IMR-90 (cell line): ENCODE data around the gene MTMR2. TPM values are rescaled to one million over a fixed set of nuclear protein-coding genes. Genes with fewer than 3 reads are reported as not detected.

ENCODE experiments used
- ATAC-seq: fragments of 200-7000 bp; cut with Tn5 transposase; 2 replicates; pipeline ENCODE4 v1.9.1; 2020; ENCODE audit warnings: low read depth, mild to moderate bottlenecking, moderate library complexity
- BruUV-seq: library from RNA; stranded (reverse); fragments of 400-500 nt; replicated peaks from 2 replicates; lab custom pipeline; 2021; lab: Mats Ljungman, UMichigan
- CTCF ChIA-PET: fragments of 300-600 bp; formaldehyde crosslinking; extraction: SDS; loops from one replicate; lab custom pipeline; 2021; ENCODE audit warnings: antibody characterized with exemption; lab: Yijun Ruan, JAX
- POLR2A ChIA-PET: fragments of 300-600 bp; sonication (Branson Sonifier 250); formaldehyde crosslinking; loops from one replicate; lab custom pipeline; 2022; ENCODE audit warnings: antibody characterized with exemption; ENCODE audit not compliant: unreplicated experiment; lab: Charles Lee
- DNase-seq: peaks from one replicate; pipeline ENCODE4 v3.0.0; 2013
- H2AFZ ChIP-seq: replicated peaks from 2 replicates; pipeline ENCODE3; 2013; ENCODE audit warnings: low read length, mild to moderate bottlenecking; ENCODE audit not compliant: poor library complexity
- H2AK5ac ChIP-seq: 2 replicates; pipeline ENCODE4 v1.6.1; 2013; ENCODE audit warnings: low read depth, low read length, inconsistent platforms
- H2AK9ac ChIP-seq: replicated peaks from 2 replicates; pipeline ENCODE3; 2013; ENCODE audit warnings: mild to moderate bottlenecking, low read depth, low read length, moderate library complexity; ENCODE audit not compliant: poor library complexity
- H2BK120ac ChIP-seq: 2 replicates; pipeline ENCODE4 v1.6.1; 2013; ENCODE audit warnings: low read depth, low read length, inconsistent platforms
- H2BK15ac ChIP-seq: 3 replicates; pipeline ENCODE4 v1.6.1; 2013; ENCODE audit warnings: low read depth, low read length, inconsistent platforms
- H2BK20ac ChIP-seq: 2 replicates; pipeline ENCODE4 v1.6.1; 2013; ENCODE audit warnings: low read depth, mild to moderate bottlenecking, inconsistent platforms, low read length, moderate library complexity
- H2BK5ac ChIP-seq: 2 replicates; pipeline ENCODE4 v1.6.1; 2013; ENCODE audit warnings: mild to moderate bottlenecking, low read depth, low read length, inconsistent platforms; ENCODE audit not compliant: poor library complexity, severe bottlenecking
- H3K14ac ChIP-seq: replicated peaks from 2 replicates; pipeline ENCODE4 v1.6.1; 2013; ENCODE audit warnings: low read depth, low read length, inconsistent platforms
- H3K18ac ChIP-seq: 2 replicates; pipeline ENCODE4 v1.6.1; 2013; ENCODE audit warnings: low read depth, low read length, control low read depth
- H3K23ac ChIP-seq: 2 replicates; pipeline ENCODE4 v1.6.1; 2013; ENCODE audit warnings: low read depth, low read length, inconsistent platforms
- H3K27ac ChIP-seq: 2 replicates; pipeline ENCODE4 v1.5.1; 2013; ENCODE audit warnings: mild to moderate bottlenecking, control low read depth, low read length; ENCODE audit not compliant: insufficient read depth
- H3K27me3 ChIP-seq: 2 replicates; pipeline ENCODE4 v1.6.1; 2013; ENCODE audit warnings: low read length; ENCODE audit not compliant: control insufficient read depth, insufficient read depth
- H3K36me3 ChIP-seq: 2 replicates; pipeline ENCODE4 v1.6.1; 2013; ENCODE audit warnings: low read length, mixed read lengths; ENCODE audit not compliant: control insufficient read depth, insufficient read depth
- H3K4ac ChIP-seq: 2 replicates; pipeline ENCODE4 v1.6.1; 2013; ENCODE audit warnings: low read depth, low read length, inconsistent platforms
- H3K4me1 ChIP-seq: 2 replicates; pipeline ENCODE4 v1.6.1; 2013; ENCODE audit warnings: low read length, mixed read lengths; ENCODE audit not compliant: control insufficient read depth, insufficient read depth
- H3K4me2 ChIP-seq: 2 replicates; pipeline ENCODE4 v1.6.1; 2013; ENCODE audit warnings: low read depth, mild to moderate bottlenecking, control low read depth, low read length, moderate library complexity
- H3K4me3 ChIP-seq: 2 replicates; pipeline ENCODE4 v1.5.1; 2013; ENCODE audit warnings: low read depth, mild to moderate bottlenecking, control low read depth, low read length, moderate library complexity; ENCODE audit not compliant: insufficient read depth
- H3K56ac ChIP-seq: 2 replicates; pipeline ENCODE4 v1.6.1; 2013; ENCODE audit warnings: low read length, inconsistent platforms; ENCODE audit not compliant: insufficient read depth; ENCODE audit errors: extremely low read depth
- H3K79me1 ChIP-seq, 2 experiments: 2 replicates each; pipeline ENCODE4 v1.6.1; 2013; ENCODE audit warnings: low read length in 2 of 2, inconsistent platforms in 1 of 2, low read depth in 1 of 2
- H3K9ac ChIP-seq: 2 replicates; pipeline ENCODE4 v1.6.1; 2013; ENCODE audit warnings: low read depth, low read length, control low read depth
- H3K9me1 ChIP-seq: 2 replicates; pipeline ENCODE4 v1.6.1; 2013; ENCODE audit warnings: low read length, inconsistent platforms; ENCODE audit not compliant: insufficient read depth
- H3K9me3 ChIP-seq: 2 replicates; pipeline ENCODE4 v1.6.1; 2013; ENCODE audit warnings: low read length; ENCODE audit not compliant: control insufficient read depth, insufficient read depth
- H4K20me1 ChIP-seq: 2 replicates; pipeline ENCODE4 v1.6.1; 2013; ENCODE audit warnings: low read length, inconsistent platforms; ENCODE audit not compliant: insufficient read depth
- H4K5ac ChIP-seq: 2 replicates; pipeline ENCODE4 v1.6.1; 2013; ENCODE audit warnings: mild to moderate bottlenecking, low read depth, low read length, control low read depth
- H4K8ac ChIP-seq, 2 experiments: 2 replicates each; pipeline ENCODE4 v1.6.1; 2013; ENCODE audit warnings: low read depth in 2 of 2, low read length in 2 of 2, control low read depth in 1 of 2, inconsistent platforms in 1 of 2
- H4K91ac ChIP-seq: 2 replicates; pipeline ENCODE4 v1.6.1; 2013; ENCODE audit warnings: low read depth, low read length, inconsistent platforms; ENCODE audit not compliant: insufficient read depth
- BHLHE40 ChIP-seq: fragments of 150-350 bp; IDR thresholded peaks from 2 replicates; pipeline ENCODE4 v1.6.1; 2016; ENCODE audit warnings: mild to moderate bottlenecking, low read depth, low read length
- CHD1 ChIP-seq: IDR thresholded peaks from 2 replicates; pipeline ENCODE4 v1.6.1; 2012; ENCODE audit warnings: low read depth, low read length, improper control_type of control experiment
- MAFK ChIP-seq: IDR thresholded peaks from 2 replicates; pipeline ENCODE4 v1.6.1; 2012; ENCODE audit warnings: low read depth, low read length, improper control_type of control experiment
- MAZ ChIP-seq: IDR thresholded peaks from 2 replicates; pipeline ENCODE4 v1.6.1; 2012; ENCODE audit warnings: low read depth, mild to moderate bottlenecking, low read length, improper control_type of control experiment, moderate library complexity, borderline replicate concordance
- POLR2A ChIP-seq: IDR thresholded peaks from 2 replicates; pipeline ENCODE4 v1.6.1; 2012; ENCODE audit warnings: mild to moderate bottlenecking, low read depth, low read length
- RAD21 ChIP-seq: IDR thresholded peaks from 2 replicates; pipeline ENCODE4 v1.6.1; 2012; ENCODE audit warnings: low read length, improper control_type of control experiment
- RFX5 ChIP-seq: IDR thresholded peaks from 2 replicates; pipeline ENCODE4 v1.8.0; 2012; ENCODE audit warnings: low read depth, mild to moderate bottlenecking, low read length, moderate library complexity
- WGBS, 2 experiments: methylation state at CpG; one replicate each; pipeline versions ENCODE4 v1.1.5 to v1.1.7; 2013; ENCODE audit warnings: missing lambda C conversion rate in 2 of 2; ENCODE audit not compliant: insufficient read length in 1 of 2; ENCODE audit errors: extremely low coverage in 2 of 2; 5-methylcytosine and 5-hydroxymethylcytosine counted together
- dilution Hi-C: fragments of 300-500 bp; cut with HindIII; formaldehyde crosslinking; loops from one replicate; pipeline ENCODE4 v1.14.3; 2018; ENCODE audit warnings: low sequenced_read_pairs; ENCODE audit not compliant: unreplicated experiment
- in situ Hi-C: fragments of 300-500 bp; cut with MboI; formaldehyde crosslinking; loops from 3 replicates; pipeline ENCODE4 v1.14.3; 2019; ENCODE audit warnings: low sequenced_read_pairs, inconsistent platforms, mixed read lengths
- intact Hi-C: fragments of 100-400 bp; cut with micrococcal nuclease; formaldehyde crosslinking; loops from 2 replicates; pipeline ENCODE4 v1.10.0; 2022
- polyA plus RNA-seq, 3 experiments: library from polyadenylated mRNA; depleted of rRNA; stranded (reverse); fragments of >200 nt; gene quantifications; 2 replicates each; pipeline ENCODE4 v1.2.3, GENCODE V29; 2012; ENCODE audit warnings: low replicate concordance in 1 of 3
- total RNA-seq: library from RNA; depleted of rRNA; stranded (reverse); fragments of >200 nt; gene quantifications from 2 replicates; pipeline ENCODE4 v1.2.3, GENCODE V29; 2012
- TF ChIP-seq, protein P1 (sequence below): fragments of 150-350 bp; IDR thresholded peaks from 2 replicates; pipeline ENCODE4 v1.6.1; 2016; ENCODE audit warnings: low read depth, mild to moderate bottlenecking, low read length, moderate library complexity, borderline replicate concordance
- TF ChIP-seq, protein P2 (sequence below): fragments of 150-350 bp; IDR thresholded peaks from 2 replicates; pipeline ENCODE4 v1.6.1; 2017; ENCODE audit warnings: mild to moderate bottlenecking, antibody characterized with exemption, low read length, low read depth
- TF ChIP-seq, protein P3 (sequence below): conservative IDR thresholded peaks from 2 replicates; pipeline ENCODE4 v1.5.1; 2012; ENCODE audit warnings: mild to moderate bottlenecking, low read depth, low read length, improper control_type of control experiment

The MTMR2 gene
- total and polyA plus RNA-seq, 2 of the 4 experiments (the other 2 are of a cell fraction), result 16.6 to 30.6 TPM

DNA sequence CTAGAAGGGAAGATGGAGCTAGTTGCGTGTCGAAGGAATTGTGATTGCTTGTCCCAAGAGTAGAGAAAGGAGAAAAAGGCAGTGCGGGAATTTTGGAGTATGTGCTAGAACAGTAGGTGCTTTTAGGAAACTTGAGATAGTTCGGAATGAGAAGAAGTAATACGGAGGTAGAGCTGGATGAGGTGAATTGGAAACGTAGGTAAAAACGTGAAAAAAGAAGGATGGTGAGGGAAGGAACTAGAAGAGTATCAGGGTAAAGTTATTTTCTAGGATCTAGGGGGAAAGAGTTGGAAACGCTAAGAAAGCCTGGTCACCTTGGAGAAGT lies 132.2 kb downstream of the MTMR2 start:
- intact Hi-C loops, result loop anchor here (1.0 to 5.0 kb wide), 5 partner anchors 41 to 602 kb away; partner anchors contain the start of genes MAML2 and MTMR2
- CTCF ChIA-PET, result no interaction called here
- Histone ChIP-seq H4K5ac (no peak overlapping the region), H3K18ac (no peak overlapping the region), H3K9me1 (0 out of 2 replicates have a peak, but pooled peaks cover 2% of the 10 kb centered on the region), H3K4me1 (no peaks in the 10 kb centered on the region), H4K20me1 (peaks cover 2% of the 10 kb centered on the region; the same call in 1 of the 2 replicates), H3K9ac (peak overlapping the region; percentile 74; the same call in 1 of the 2 replicates), H3K79me1 (peaks cover 14 to 59% of the 10 kb centered on the region in 2 experiments), H3K27me3 (no peaks in the 10 kb centered on the region), H3K4me2 (peak overlapping the region; percentile 91), H3K4me3 (peak overlapping the region; percentile 78; the same call in 1 of the 2 replicates), H4K8ac (peak overlapping the region in 1 of 2 experiments; percentile 31; a peak in 1 of 4 replicates), H3K36me3 (no peaks in the 10 kb centered on the region), H2AK9ac (no peak overlapping the region), H2AK5ac (0 out of 2 replicates have a peak overlapping the region, but pooled peaks have one; percentile 24), H3K27ac (no peak overlapping the region), H2BK120ac (no peak overlapping the region), H3K23ac (peak overlapping the region; percentile 55), H2BK5ac (no peak overlapping the region), H2BK20ac (no peak overlapping the region), H3K4ac (no peak overlapping the region), H2BK15ac (no peak overlapping the region), H3K14ac (peak overlapping the region; percentile 74; the same call in 1 of the 2 replicates), H3K56ac (0 out of 2 replicates have a peak overlapping the region, but pooled peaks have one; percentile 16), H2AFZ (no peak overlapping the region), H4K91ac (no peak overlapping the region), H3K9me3 (no peaks in the 10 kb centered on the region)
- 34 to 100% methylated on average over 4 to 7 of the region's 8 CpGs for WGBS, 2 experiments
- POLR2A ChIA-PET, result no interaction called here
- no peak for DNase-seq
- TF ChIP-seq RFX5 (no peak), MAZ (no peak), CHD1 (no peak), BHLHE40 (no peak), MAFK (no peak), POLR2A (no peak), RAD21 (no peak)
- TF ChIP-seq, protein P1, sequence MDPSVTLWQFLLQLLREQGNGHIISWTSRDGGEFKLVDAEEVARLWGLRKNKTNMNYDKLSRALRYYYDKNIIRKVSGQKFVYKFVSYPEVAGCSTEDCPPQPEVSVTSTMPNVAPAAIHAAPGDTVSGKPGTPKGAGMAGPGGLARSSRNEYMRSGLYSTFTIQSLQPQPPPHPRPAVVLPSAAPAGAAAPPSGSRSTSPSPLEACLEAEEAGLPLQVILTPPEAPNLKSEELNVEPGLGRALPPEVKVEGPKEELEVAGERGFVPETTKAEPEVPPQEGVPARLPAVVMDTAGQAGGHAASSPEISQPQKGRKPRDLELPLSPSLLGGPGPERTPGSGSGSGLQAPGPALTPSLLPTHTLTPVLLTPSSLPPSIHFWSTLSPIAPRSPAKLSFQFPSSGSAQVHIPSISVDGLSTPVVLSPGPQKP, result no peak
- TF ChIP-seq, protein P2, sequence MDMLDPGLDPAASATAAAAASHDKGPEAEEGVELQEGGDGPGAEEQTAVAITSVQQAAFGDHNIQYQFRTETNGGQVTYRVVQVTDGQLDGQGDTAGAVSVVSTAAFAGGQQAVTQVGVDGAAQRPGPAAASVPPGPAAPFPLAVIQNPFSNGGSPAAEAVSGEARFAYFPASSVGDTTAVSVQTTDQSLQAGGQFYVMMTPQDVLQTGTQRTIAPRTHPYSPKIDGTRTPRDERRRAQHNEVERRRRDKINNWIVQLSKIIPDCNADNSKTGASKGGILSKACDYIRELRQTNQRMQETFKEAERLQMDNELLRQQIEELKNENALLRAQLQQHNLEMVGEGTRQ, result no peak
- TF ChIP-seq, protein P3, sequence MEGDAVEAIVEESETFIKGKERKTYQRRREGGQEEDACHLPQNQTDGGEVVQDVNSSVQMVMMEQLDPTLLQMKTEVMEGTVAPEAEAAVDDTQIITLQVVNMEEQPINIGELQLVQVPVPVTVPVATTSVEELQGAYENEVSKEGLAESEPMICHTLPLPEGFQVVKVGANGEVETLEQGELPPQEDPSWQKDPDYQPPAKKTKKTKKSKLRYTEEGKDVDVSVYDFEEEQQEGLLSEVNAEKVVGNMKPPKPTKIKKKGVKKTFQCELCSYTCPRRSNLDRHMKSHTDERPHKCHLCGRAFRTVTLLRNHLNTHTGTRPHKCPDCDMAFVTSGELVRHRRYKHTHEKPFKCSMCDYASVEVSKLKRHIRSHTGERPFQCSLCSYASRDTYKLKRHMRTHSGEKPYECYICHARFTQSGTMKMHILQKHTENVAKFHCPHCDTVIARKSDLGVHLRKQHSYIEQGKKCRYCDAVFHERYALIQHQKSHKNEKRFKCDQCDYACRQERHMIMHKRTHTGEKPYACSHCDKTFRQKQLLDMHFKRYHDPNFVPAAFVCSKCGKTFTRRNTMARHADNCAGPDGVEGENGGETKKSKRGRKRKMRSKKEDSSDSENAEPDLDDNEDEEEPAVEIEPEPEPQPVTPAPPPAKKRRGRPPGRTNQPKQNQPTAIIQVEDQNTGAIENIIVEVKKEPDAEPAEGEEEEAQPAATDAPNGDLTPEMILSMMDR, result no peak
- in situ Hi-C loops, result no loop called here
- dilution Hi-C loops, result no loop called here
- no TSS peak for BruUV-seq
- ATAC-seq, result no peak
